Measurements from ENCODE around the gene KCNQ5.
"Not testable (repeated sequence)": the region's sequence is repeated elsewhere in the genome, so short reads cannot be mapped to it uniquely, and the experiment has no call there.

The KCNQ5 gene

DNA sequence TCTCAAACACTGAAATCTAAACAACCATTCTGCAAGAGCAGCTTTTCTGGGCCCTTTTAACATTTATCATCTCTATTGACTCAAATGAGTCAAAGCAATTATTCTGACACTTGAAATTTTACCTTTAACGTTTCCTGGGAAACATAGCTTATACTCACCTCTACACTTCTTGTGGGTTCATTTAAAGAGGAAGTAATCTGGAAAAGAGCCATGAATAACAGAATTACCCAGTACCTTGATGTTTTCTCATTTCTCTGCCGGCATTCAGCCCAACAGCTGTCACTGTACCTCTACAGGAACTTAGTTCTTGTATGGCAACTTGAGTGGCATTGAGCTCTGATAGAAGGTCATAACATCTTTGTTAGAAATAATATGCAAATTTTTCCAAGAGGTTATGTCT lies 272.2 kb downstream of the KCNQ5 start:
- no peaks in the 10 kb centered on the region for H3K4me1 Mint-ChIP-seq (ENCODE audit: low read depth)
- H3K27me3 Mint-ChIP-seq, result no peaks in the 10 kb centered on the region
- peaks cover 10% of the 10 kb centered on the region for H3K9me3 Mint-ChIP-seq

DNA sequence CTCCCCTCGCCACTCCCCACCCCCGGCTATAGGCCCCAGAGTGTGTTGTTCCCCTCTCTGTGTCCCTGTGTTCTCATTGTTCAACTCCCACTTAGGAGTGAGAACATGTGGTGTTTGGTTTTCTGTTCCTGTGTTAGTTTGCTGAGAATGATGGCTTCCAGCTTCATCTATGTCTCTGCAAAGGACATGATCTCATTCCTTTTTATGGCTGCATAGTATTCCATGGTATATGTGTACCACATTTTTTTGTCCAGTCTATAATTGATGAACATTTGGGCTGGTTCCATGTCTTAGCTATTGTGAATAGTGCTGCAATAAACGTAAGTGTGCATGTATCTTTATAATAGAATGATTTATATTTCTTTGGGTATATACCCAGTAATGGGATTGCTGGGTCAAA lies 276.4 kb downstream of the KCNQ5 start:
- H3K4me1 Mint-ChIP-seq (ENCODE audit: low read depth); H3K4me3 Mint-ChIP-seq; intact Hi-C loops (cut with micrococcal nuclease); H3K27ac Mint-ChIP-seq; H3K36me3 Mint-ChIP-seq (ENCODE audit: low read depth); H3K27me3 Mint-ChIP-seq: not testable (repeated sequence)
- peaks cover 17% of the 10 kb centered on the region for H3K9me3 Mint-ChIP-seq

More for the DNA sequence above, 272.2 kb downstream of the KCNQ5 start:
- H3K4me3 Mint-ChIP-seq, result no peak overlapping the region
- H3K27ac Mint-ChIP-seq, result no peak overlapping the region
- intact Hi-C loops (cut with micrococcal nuclease), result no loop called here
- H3K36me3 Mint-ChIP-seq (ENCODE audit: low read depth), result no peaks in the 10 kb centered on the region

DNA sequence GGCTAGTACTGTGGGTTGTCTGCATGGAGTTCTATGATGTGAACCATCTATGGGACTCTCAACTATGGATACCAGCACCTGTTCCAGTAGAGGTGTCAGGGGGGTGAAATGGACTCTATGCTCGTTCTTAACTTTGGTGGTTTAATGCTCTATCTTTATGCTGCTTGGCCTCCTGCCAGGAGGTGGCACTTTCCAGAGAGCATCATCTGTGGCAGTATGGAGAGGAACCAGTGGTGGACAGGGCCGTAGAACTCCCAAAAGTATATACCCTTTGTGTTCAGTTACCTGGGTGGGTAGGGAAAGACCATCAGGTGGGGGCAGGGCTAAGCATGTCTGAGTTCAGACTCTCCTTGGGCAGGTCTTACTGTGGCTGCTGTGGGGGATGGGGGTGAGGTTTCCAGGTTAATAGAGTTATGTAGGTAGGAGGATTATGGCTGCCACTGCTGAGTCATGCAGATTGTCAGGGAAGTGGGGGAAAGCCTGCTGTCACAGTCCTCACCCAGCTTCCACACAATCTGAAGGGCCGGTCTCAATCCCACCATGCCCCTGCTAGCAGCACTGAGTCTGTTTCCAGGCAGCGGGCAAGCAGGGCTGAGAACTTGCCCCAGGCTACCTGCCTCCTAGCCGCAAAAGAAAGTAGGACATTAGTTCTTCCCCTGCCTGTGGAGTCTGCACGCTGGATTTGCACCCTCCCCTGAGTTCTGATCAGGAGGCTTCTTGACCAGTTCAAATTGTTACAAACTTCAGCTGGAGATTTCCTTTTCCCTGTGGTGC lies 284.0 kb downstream of the KCNQ5 start:
- Mint-ChIP-seq H3K27me3 (no peaks in the 10 kb centered on the region), H3K36me3 (ENCODE audit: low read depth) (no peaks in the 10 kb centered on the region), H3K27ac (no peak overlapping the region), H3K4me3 (no peak overlapping the region), H3K4me1 (ENCODE audit: low read depth) (peaks cover 11% of the 10 kb centered on the region), H3K9me3 (peaks cover 9% of the 10 kb centered on the region)
- intact Hi-C loops (cut with micrococcal nuclease), result no loop called here

DNA sequence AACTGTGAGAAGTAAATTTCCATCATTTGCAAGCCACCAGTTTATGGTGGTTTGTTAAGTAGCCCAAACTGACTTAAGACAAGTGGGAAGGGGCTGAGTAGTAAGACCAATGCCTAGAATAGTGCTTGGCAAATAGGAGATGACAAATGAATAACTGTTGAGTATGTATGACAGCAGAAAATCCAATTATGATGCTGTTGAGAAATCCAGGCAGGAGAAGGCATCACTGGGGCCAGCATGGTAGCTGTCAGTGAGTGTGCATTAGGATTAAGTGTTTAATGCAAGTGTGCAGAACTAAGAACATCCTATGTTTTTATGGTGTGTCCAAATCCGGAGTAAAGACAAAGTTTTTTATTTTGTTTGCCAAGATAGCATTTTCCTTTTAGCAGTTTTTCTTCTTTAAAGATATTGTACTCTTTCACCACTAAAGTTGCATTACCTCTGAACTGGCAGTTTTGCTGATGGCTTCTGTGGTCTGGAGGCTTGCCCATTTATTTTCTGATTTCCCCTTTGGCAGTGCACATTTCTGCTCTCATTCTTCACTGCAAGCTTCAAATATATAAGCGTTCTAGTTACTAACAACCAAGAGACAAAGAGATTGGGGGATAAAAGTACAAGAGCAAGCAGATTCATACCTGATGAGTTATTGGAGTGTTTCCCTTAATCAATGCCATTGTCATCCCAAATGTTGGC lies 289.7 kb downstream of the KCNQ5 start:
- Mint-ChIP-seq H3K9me3 (no peaks in the 10 kb centered on the region), H3K4me1 (ENCODE audit: low read depth) (peaks cover 37% of the 10 kb centered on the region), H3K36me3 (ENCODE audit: low read depth) (no peaks in the 10 kb centered on the region), H3K27ac (no peak overlapping the region), H3K27me3 (no peaks in the 10 kb centered on the region), H3K4me3 (no peak overlapping the region)
- intact Hi-C loops (cut with micrococcal nuclease), result no loop called here

DNA sequence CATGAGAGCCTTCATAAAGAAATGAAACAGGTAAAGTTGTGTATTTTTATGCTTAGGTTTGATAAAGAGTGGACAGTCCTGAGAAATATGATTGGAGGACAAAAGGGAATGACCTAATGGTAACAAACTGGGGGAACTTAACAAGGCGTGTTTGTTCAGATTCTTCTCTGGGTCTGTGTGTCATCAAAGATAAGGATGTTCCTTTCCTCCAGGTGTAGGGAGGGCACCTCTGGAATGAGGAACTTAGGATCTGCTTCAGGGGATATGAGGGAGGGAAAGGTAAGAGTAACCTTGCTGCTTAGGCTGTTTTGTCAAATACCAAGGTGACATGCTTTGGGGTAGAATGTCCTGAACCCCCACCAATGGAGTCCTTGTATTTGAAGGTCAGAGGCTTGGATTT lies 291.9 kb downstream of the KCNQ5 start:
- Mint-ChIP-seq H3K27me3 (no peaks in the 10 kb centered on the region), H3K36me3 (ENCODE audit: low read depth) (no peaks in the 10 kb centered on the region), H3K27ac (no peak overlapping the region), H3K9me3 (no peaks in the 10 kb centered on the region), H3K4me3 (no peak overlapping the region), H3K4me1 (ENCODE audit: low read depth) (peaks cover 50% of the 10 kb centered on the region)
- intact Hi-C loops (cut with micrococcal nuclease), result no loop called here

DNA sequence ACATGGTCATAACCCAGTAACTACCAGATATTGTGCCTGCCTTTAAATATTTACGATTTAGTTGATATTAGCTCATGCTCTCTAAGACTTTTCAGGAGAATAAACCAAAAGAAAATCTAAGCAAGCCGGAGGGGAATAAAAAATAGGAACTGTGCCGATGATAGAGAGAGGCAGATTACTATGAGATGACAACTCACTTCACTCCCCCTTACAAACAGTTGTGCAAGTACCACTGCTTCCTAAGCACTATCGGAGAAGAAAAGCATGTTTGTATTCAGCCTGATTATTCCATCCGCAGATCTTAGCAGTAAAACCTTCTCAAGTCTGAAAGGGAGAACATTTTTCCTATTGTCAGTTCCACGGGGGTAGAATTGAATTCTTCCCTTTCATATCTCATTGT lies 294.4 kb downstream of the KCNQ5 start:
- Mint-ChIP-seq H3K27ac (no peak overlapping the region), H3K9me3 (no peaks in the 10 kb centered on the region), H3K4me1 (ENCODE audit: low read depth) (peaks cover 46% of the 10 kb centered on the region), H3K27me3 (no peaks in the 10 kb centered on the region), H3K4me3 (no peak overlapping the region), H3K36me3 (ENCODE audit: low read depth) (no peaks in the 10 kb centered on the region)
- intact Hi-C loops (cut with micrococcal nuclease), result no loop called here

DNA sequence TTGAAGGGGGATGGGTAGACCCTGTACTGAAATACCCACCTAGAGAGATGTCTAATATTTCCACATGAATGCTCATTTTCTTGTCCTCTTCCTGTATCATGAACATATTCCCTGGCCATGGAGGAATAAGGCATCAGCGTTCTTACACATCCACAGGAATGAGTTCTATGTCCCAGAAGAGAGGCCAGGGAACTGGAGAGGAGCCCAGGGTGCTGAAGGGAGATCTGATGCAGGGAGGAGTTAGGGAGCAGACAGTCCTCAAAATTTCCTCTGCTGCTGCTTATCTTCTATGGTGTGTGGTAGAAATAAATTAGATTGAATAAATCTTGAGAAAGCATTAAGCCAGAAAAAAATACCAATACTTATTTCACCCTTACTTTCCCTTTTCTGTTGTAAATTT lies 295.0 kb downstream of the KCNQ5 start:
- Mint-ChIP-seq H3K4me1 (ENCODE audit: low read depth) (peaks cover 39% of the 10 kb centered on the region), H3K36me3 (ENCODE audit: low read depth) (no peaks in the 10 kb centered on the region), H3K27me3 (no peaks in the 10 kb centered on the region), H3K27ac (no peak overlapping the region), H3K9me3 (no peaks in the 10 kb centered on the region), H3K4me3 (no peak overlapping the region)
- intact Hi-C loops (cut with micrococcal nuclease), result no loop called here

DNA sequence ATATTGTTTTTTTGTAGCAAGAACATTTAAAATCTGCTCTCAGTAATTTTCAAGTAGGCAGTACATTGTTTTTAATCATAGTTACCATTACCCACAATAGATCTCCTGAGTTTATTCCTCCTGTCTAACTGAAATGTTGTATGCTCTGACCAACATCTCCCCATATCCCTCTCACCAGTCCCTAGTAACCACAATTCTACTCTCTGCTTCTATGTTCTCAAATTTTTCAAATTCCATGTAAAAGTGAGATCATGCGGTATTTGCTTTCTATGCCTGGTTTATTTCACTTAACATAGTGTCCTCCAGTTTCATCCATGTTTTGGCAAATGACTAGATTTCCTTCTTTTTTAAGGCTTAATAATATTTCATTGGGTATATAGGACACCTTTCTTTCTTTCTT lies 300.5 kb downstream of the KCNQ5 start:
- Mint-ChIP-seq H3K4me3 (no peak overlapping the region), H3K4me1 (ENCODE audit: low read depth) (peaks cover 13% of the 10 kb centered on the region), H3K36me3 (ENCODE audit: low read depth) (no peaks in the 10 kb centered on the region), H3K27me3 (no peaks in the 10 kb centered on the region), H3K27ac (no peak overlapping the region), H3K9me3 (no peaks in the 10 kb centered on the region)
- intact Hi-C loops (cut with micrococcal nuclease), result no loop called here

DNA sequence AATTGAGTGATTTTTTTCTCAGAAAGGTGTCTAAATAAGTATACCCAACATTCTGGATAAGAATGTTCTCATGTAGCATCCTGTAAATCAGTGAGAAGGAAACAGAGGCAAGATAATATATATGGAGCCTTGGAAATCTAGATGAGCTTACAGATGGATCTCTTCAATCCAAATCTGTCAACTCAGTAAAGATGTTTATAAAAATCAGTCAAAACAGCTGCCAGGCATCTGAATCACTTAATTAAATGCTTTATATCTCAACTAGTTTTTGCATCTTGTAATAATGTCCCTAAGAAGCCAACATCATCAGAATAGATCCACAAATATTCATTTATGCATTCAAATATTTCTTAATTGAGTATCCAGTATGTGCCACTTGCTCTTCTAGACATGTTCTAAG lies 303.3 kb downstream of the KCNQ5 start:
- intact Hi-C loops (cut with micrococcal nuclease), result no loop called here
- H3K27me3 Mint-ChIP-seq, result no peaks in the 10 kb centered on the region
- H3K27ac Mint-ChIP-seq, result no peak overlapping the region
- no peaks in the 10 kb centered on the region for H3K9me3 Mint-ChIP-seq
- H3K4me1 Mint-ChIP-seq (ENCODE audit: low read depth), result no peaks in the 10 kb centered on the region
- H3K4me3 Mint-ChIP-seq, result no peak overlapping the region
- no peaks in the 10 kb centered on the region for H3K36me3 Mint-ChIP-seq (ENCODE audit: low read depth)

DNA sequence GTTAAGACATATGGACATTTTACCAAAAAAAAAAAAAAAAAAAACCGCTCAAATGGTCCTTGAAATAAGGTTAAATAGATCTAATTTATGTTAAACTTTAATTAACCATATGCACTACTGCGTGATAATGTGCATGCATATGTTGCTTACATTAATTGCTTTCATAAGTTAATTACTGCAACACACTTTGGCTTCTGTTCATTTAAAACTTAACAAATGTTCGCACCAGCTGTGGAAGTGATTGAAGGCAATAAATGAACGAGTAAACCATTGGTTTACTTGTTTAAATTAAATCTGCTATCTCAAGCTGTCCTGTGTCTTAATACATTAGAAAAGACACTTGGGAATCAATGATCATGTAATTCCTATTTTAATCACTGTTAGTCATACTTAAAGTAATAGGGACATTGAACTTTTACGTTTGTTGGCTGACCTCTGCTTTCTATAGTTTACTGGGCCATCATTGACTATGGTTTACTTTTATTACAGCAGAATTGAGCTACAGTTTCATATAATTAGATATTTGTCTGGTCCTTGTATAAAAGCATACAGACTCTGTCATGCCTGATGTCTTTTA lies 308.8 kb downstream of the KCNQ5 start:
- H3K4me3 Mint-ChIP-seq, result no peak overlapping the region
- H3K36me3 Mint-ChIP-seq (ENCODE audit: low read depth), result no peaks in the 10 kb centered on the region
- H3K27ac Mint-ChIP-seq, result no peak overlapping the region
- no peaks in the 10 kb centered on the region for H3K27me3 Mint-ChIP-seq
- peaks cover 4% of the 10 kb centered on the region for H3K4me1 Mint-ChIP-seq (ENCODE audit: low read depth)
- H3K9me3 Mint-ChIP-seq, result no peaks in the 10 kb centered on the region
- intact Hi-C loops (cut with micrococcal nuclease), result no loop called here

DNA sequence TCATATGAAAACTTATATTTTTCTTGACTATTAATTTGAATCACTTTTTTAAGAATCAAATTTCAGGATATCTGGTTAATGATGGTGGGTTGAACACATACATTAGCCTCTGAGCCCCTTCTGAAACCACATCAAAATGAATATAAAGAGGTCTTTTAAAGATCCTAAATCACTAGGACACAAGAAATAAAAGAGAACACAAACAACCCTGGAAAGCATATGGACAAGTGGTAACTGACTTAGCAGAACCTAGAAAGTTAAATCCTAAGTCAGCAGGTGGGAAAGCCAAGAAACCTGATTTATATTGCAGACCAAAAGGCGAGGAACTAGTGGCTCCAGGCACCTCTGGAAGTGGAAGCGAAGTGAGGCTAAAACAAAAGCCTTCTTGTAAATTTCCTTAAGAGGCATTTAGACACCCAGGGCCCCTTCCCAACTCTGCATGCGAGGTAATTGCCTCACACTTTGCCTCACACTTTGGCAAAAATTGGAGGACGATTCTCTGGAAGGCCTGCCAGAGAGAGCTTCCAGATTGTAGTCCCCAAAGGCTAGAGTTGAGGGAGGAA lies 309.5 kb downstream of the KCNQ5 start:
- peaks cover 7% of the 10 kb centered on the region for H3K4me1 Mint-ChIP-seq (ENCODE audit: low read depth)
- H3K4me3 Mint-ChIP-seq, result no peak overlapping the region
- no peaks in the 10 kb centered on the region for H3K36me3 Mint-ChIP-seq (ENCODE audit: low read depth)
- intact Hi-C loops (cut with micrococcal nuclease), result no loop called here
- H3K9me3 Mint-ChIP-seq, result no peaks in the 10 kb centered on the region
- H3K27ac Mint-ChIP-seq, result no peak overlapping the region
- H3K27me3 Mint-ChIP-seq, result no peaks in the 10 kb centered on the region

DNA sequence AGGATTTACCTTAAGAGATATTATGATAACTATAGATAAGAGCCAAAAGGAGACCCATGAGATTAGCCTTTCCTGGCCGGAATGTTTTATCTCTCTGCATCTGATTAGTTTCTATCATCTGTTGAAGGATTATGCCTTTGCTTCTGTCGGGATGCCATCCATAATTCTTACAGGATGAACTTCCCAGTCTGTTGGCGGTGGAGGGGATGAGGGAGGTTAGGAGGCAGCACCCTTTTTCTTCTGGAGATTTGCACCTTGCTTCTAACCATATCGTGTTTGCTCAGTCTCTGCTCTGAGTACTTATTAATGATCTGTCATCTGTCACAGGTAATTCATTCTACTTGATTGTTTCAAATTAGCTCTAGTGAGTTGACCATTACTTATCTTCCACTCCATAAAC lies 311.4 kb downstream of the KCNQ5 start:
- Mint-ChIP-seq H3K4me3 (no peak overlapping the region), H3K4me1 (ENCODE audit: low read depth) (peaks cover 7% of the 10 kb centered on the region), H3K36me3 (ENCODE audit: low read depth) (no peaks in the 10 kb centered on the region), H3K27ac (no peak overlapping the region), H3K9me3 (no peaks in the 10 kb centered on the region), H3K27me3 (no peaks in the 10 kb centered on the region)
- intact Hi-C loops (cut with micrococcal nuclease), result no loop called here

DNA sequence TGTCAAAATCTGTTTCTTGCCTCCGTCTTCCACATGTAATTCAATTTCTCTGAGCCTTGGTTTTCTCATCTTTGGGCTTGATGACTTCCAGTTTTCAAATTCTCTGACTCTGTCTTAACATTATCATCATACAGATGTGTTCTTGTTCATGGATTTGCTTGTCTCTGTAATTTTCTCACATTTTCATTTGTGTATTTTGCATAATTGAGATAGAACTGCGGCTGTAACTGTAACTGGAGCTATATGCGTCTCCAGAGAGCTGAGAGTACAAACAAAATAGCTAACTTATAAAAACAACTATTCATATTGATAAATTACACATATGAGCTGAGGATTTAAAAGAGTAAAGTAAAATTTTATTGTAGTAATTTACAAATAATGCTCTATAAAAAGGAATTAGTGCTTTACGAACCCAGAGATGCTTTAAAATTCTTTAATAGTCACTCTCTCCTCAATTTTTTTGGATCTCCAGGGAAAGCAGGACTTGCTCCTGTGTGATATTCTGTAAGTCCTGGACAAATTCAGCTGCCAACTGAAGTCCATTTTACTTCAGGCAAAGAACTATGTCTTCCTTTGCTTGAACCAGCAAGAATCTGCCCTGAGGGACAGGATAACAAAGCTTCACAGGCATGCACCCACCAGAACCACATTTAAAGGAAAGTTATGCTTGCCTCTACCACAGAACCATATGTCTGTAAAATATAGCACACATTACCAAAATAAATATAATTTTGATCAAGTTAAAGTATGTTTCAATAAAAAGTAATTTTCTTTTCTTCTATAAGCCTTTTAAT lies 315.1 kb downstream of the KCNQ5 start:
- H3K27me3 Mint-ChIP-seq, result no peaks in the 10 kb centered on the region
- H3K4me3 Mint-ChIP-seq, result no peak overlapping the region
- H3K36me3 Mint-ChIP-seq (ENCODE audit: low read depth), result no peaks in the 10 kb centered on the region
- no peak overlapping the region for H3K27ac Mint-ChIP-seq
- intact Hi-C loops (cut with micrococcal nuclease), result no loop called here
- H3K9me3 Mint-ChIP-seq, result peaks cover 10% of the 10 kb centered on the region
- H3K4me1 Mint-ChIP-seq (ENCODE audit: low read depth), result peaks cover 7% of the 10 kb centered on the region

DNA sequence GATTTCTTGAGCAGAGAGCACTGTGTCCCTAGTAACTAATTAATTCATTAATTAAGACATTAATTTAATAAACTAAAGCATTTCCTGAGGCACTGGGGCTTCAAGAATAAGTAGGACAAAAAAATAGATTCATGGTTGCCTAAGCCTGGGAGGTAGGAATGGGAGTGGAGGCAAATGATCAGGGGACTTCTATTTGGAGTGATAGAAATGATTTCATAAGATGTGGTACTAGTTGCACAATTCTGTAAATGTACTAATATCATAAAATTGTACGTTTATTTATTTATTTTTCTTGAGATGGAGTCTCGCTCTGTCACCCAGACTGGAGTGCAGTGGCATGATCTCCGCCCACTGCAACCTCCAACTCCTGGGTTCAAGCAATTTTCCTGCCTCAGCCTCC lies 316.2 kb downstream of the KCNQ5 start:
- intact Hi-C loops (cut with micrococcal nuclease), result no loop called here
- no peaks in the 10 kb centered on the region for H3K27me3 Mint-ChIP-seq
- peaks cover 10% of the 10 kb centered on the region for H3K9me3 Mint-ChIP-seq
- no peak overlapping the region for H3K27ac Mint-ChIP-seq
- H3K36me3 Mint-ChIP-seq (ENCODE audit: low read depth), result no peaks in the 10 kb centered on the region
- H3K4me1 Mint-ChIP-seq (ENCODE audit: low read depth), result peaks cover 7% of the 10 kb centered on the region
- H3K4me3 Mint-ChIP-seq, result no peak overlapping the region

Data from dendritic cell treated with granulocyte-macrophage colony-stimulating factor and Interleukin-4, amounts not matched to agents 40 ng/mL and 50 ng/mL, for 4 days (primary cell).